ENCODE measurements around the gene IL18RAP.

IL18RAP gene

DNA sequence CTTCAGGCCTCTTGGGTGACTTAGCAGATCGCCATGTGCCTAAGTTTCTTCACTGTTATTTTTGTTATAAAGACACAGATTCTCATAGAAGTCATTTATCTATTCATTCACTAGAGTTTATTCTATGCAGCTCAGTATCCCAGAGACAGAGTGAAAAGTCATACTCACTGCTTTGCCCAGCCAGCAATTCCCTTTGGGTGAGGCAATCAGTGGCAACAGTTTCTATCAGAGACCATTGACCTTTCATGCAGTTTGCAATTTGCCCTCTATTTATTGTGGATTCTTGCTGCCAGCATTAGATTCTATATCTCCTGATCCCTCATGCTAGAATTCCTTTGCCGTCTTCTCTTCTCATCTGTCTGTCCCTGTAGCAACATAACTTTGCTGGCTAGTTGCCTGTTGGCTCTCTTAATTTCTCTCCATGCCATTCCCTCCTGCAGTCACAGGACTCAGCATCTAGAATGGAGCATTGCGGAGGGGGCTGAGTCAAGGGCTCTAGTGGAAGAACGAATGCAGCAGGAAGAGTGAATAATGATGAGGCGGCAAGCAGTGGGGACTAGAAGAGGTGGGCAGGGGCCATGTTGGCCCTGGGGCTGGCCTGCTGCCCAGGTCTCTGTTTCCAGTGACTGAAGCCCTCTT, 62.3 kb downstream of the IL18RAP start:
- Histone ChIP-seq H3K9me3 (ENCODE audit: insufficient read depth, low read depth, low read length) (no peaks in the 10 kb centered on the region), H3K4me3 (ENCODE audit: low read length) (no peak overlapping the region), H3K4me1 (ENCODE audit: insufficient read depth, low read length) (peaks cover 10% of the 10 kb centered on the region; the same call in 1 of the 2 replicates), H3K27me3 (ENCODE audit: insufficient read depth, low read length) (no peaks in the 10 kb centered on the region), H3K9ac (ENCODE audit: low read depth, low read length) (no peak overlapping the region), H3K36me3 (ENCODE audit: insufficient read depth, low read length) (no peaks in the 10 kb centered on the region), H3K27ac (ENCODE audit: low read depth, low read length) (no peak overlapping the region)
- WGBS = 83% methylated on average over 5 of the region's 5 CpGs

- no peaks in the 10 kb centered on the region for H3K36me3 ChIP-seq (ENCODE audit: insufficient read depth, low read length)
- H3K9me3 ChIP-seq (ENCODE audit: insufficient read depth, low read depth, low read length) = no peaks in the 10 kb centered on the region
- H3K4me3 ChIP-seq (ENCODE audit: low read length) = no peak overlapping the region
- no peaks in the 10 kb centered on the region for H3K27me3 ChIP-seq (ENCODE audit: insufficient read depth, low read length)
- no peak overlapping the region for H3K9ac ChIP-seq (ENCODE audit: low read depth, low read length)
- H3K4me1 ChIP-seq (ENCODE audit: insufficient read depth, low read length) = peaks cover 10% of the 10 kb centered on the region; the same call in 1 of the 2 replicates
- H3K27ac ChIP-seq (ENCODE audit: low read depth, low read length) = no peak overlapping the region
- WGBS = 81% methylated on average over 1 of the region's 1 CpG
Measured at GRCh38 chr2:102486941-102487702, 64.2 kb downstream of the IL18RAP start.

GRCh38 chr2:102487761-102488462, 65.0 kb downstream of the IL18RAP start:
- H3K27ac ChIP-seq (ENCODE audit: low read depth, low read length) = no peak overlapping the region
- WGBS = 75% methylated on average over 5 of the region's 8 CpGs

DNA sequence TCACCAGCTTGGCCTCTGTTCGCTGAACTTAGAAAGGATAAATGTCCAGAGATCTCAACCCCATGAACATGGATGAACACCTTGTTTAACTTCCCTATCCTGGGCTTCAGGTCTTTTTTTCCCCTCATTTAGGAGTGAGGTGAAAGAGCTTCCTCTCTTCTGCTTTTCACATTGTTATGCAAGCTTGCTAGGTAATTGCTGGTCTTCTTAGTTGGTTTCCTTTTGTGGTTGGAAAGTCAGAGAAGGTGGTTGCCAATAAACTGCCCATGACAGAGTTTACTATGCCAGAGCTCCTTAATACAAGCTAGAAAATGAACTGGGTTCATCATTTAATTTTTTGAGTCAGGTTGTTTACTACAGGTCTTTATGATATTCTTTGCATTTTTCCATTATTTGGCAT, 66.7 kb downstream of the IL18RAP start:
- H3K36me3 ChIP-seq (ENCODE audit: insufficient read depth, low read length) = no peaks in the 10 kb centered on the region
- peaks cover 10% of the 10 kb centered on the region; the same call in 1 of the 2 replicates for H3K4me1 ChIP-seq (ENCODE audit: insufficient read depth, low read length)
- H3K27me3 ChIP-seq (ENCODE audit: insufficient read depth, low read length) = no peaks in the 10 kb centered on the region
- no peak overlapping the region for H3K27ac ChIP-seq (ENCODE audit: low read depth, low read length)
- H3K4me3 ChIP-seq (ENCODE audit: low read length) = no peak overlapping the region
- WGBS = 93% methylated on average over 1 of the region's 1 CpG
- H3K9me3 ChIP-seq (ENCODE audit: insufficient read depth, low read depth, low read length) = peaks cover 5% of the 10 kb centered on the region; the same call in 1 of the 2 replicates
- H3K9ac ChIP-seq (ENCODE audit: low read depth, low read length) = no peak overlapping the region

More at GRCh38 chr2:102487761-102488462, 65.0 kb downstream of the IL18RAP start:
- Histone ChIP-seq H3K4me1 (ENCODE audit: insufficient read depth, low read length) (peaks cover 10% of the 10 kb centered on the region; the same call in 1 of the 2 replicates), H3K27me3 (ENCODE audit: insufficient read depth, low read length) (no peaks in the 10 kb centered on the region), H3K36me3 (ENCODE audit: insufficient read depth, low read length) (no peaks in the 10 kb centered on the region), H3K9ac (ENCODE audit: low read depth, low read length) (no peak overlapping the region), H3K9me3 (ENCODE audit: insufficient read depth, low read depth, low read length) (no peaks in the 10 kb centered on the region), H3K4me3 (ENCODE audit: low read length) (no peak overlapping the region)

DNA sequence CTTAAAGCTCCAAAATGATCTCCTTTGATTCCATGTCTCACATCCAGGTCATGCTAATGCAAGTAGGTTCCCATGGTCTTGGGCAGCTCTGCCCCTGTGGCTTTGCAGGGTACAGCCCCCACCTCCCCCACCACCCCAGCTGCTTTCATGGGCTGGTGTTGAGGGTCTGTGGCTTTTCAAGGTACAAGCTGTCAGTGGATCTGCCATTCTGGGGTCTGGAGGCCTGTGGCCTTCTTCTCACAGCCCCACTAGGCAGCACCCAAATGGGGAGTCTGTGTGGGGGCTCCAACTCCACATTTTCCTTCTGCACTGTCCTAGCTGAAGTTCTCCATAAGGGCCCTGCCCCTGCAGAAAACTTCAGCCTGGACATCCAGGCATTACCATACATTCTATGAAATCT, 69.0 kb downstream of the IL18RAP start:
- no peaks in the 10 kb centered on the region for H3K36me3 ChIP-seq (ENCODE audit: insufficient read depth, low read length)
- no peak overlapping the region for H3K9ac ChIP-seq (ENCODE audit: low read depth, low read length)
- no peak overlapping the region for H3K4me3 ChIP-seq (ENCODE audit: low read length)
- peaks cover 12% of the 10 kb centered on the region; the same call in 1 of the 2 replicates for H3K9me3 ChIP-seq (ENCODE audit: insufficient read depth, low read depth, low read length)
- H3K4me1 ChIP-seq (ENCODE audit: insufficient read depth, low read length) = peaks cover 10% of the 10 kb centered on the region; the same call in 1 of the 2 replicates
- no peak overlapping the region for H3K27ac ChIP-seq (ENCODE audit: low read depth, low read length)
- no peaks in the 10 kb centered on the region for H3K27me3 ChIP-seq (ENCODE audit: insufficient read depth, low read length)

GRCh38 chr2:102494570-102494969, 71.6 kb downstream of the IL18RAP start:
- no peak overlapping the region for H3K27ac ChIP-seq (ENCODE audit: low read depth, low read length)
- no peaks in the 10 kb centered on the region for H3K27me3 ChIP-seq (ENCODE audit: insufficient read depth, low read length)
- WGBS = no CpG with 5 or more reads among the region's 1 CpG
- H3K9ac ChIP-seq (ENCODE audit: low read depth, low read length) = no peak overlapping the region
- peaks cover 12% of the 10 kb centered on the region; the same call in 1 of the 2 replicates for H3K9me3 ChIP-seq (ENCODE audit: insufficient read depth, low read depth, low read length)
- H3K4me1 ChIP-seq (ENCODE audit: insufficient read depth, low read length) = peaks cover under 1% of the 10 kb centered on the region; the same call in 1 of the 2 replicates
- H3K4me3 ChIP-seq (ENCODE audit: low read length) = no peak overlapping the region
- no peaks in the 10 kb centered on the region for H3K36me3 ChIP-seq (ENCODE audit: insufficient read depth, low read length)

DNA sequence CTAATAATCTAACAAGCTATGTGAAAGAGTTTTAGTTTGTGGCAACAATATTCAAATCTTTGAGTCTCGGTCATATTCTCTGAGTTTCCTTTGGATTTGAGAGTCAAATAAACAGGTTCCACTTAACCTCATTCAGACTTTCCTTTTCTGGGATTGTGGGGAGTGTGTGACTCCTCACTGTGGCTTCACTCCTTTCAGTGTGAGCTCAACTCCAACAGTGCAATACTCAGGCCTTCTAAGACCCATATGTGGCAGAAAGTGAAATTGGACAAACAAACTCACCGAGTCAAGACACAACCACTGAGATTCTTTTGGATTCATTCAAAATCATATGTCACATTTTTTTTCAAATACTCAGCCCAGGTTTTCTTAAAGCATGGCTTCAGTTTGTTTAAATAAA, 75.5 kb downstream of the IL18RAP start:
- Histone ChIP-seq H3K27ac (ENCODE audit: low read depth, low read length) (no peak overlapping the region), H3K27me3 (ENCODE audit: insufficient read depth, low read length) (no peaks in the 10 kb centered on the region), H3K36me3 (ENCODE audit: insufficient read depth, low read length) (no peaks in the 10 kb centered on the region), H3K4me1 (ENCODE audit: insufficient read depth, low read length) (no peaks in the 10 kb centered on the region), H3K9me3 (ENCODE audit: insufficient read depth, low read depth, low read length) (peaks cover 12% of the 10 kb centered on the region; the same call in 1 of the 2 replicates), H3K4me3 (ENCODE audit: low read length) (no peak overlapping the region), H3K9ac (ENCODE audit: low read depth, low read length) (no peak overlapping the region)
- WGBS = 100% methylated on average over 1 of the region's 2 CpGs

DNA sequence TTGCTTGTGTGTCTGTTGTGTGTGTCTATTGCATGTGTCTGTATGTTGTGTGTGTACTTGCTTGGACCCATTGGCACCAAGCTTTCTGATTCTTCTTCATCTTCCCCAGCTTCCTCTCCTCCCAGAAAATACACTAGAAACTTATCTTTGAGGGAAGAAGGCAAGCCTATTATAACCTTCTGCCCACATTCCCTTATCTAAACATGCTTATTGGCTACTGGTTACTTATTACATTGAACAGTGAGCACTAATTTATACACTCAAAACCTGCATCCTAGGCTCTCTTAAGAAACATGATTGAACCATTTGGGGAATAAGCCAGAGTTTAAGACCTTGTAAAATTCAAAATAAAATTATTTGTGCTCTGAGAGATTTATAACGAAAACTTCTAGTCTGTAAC, 76.6 kb downstream of the IL18RAP start:
- WGBS = 88% methylated on average over 1 of the region's 1 CpG
- H3K9me3 ChIP-seq (ENCODE audit: insufficient read depth, low read depth, low read length) = 0 out of 2 replicates have a peak, but pooled peaks cover 7% of the 10 kb centered on the region
- no peaks in the 10 kb centered on the region for H3K27me3 ChIP-seq (ENCODE audit: insufficient read depth, low read length)
- no peak overlapping the region for H3K9ac ChIP-seq (ENCODE audit: low read depth, low read length)
- no peaks in the 10 kb centered on the region for H3K36me3 ChIP-seq (ENCODE audit: insufficient read depth, low read length)
- H3K4me3 ChIP-seq (ENCODE audit: low read length) = no peak overlapping the region
- no peaks in the 10 kb centered on the region for H3K4me1 ChIP-seq (ENCODE audit: insufficient read depth, low read length)
- H3K27ac ChIP-seq (ENCODE audit: low read depth, low read length) = no peak overlapping the region
